ENCODE measurements around the gene SNRPD2.

The SNRPD2 gene

DNA sequence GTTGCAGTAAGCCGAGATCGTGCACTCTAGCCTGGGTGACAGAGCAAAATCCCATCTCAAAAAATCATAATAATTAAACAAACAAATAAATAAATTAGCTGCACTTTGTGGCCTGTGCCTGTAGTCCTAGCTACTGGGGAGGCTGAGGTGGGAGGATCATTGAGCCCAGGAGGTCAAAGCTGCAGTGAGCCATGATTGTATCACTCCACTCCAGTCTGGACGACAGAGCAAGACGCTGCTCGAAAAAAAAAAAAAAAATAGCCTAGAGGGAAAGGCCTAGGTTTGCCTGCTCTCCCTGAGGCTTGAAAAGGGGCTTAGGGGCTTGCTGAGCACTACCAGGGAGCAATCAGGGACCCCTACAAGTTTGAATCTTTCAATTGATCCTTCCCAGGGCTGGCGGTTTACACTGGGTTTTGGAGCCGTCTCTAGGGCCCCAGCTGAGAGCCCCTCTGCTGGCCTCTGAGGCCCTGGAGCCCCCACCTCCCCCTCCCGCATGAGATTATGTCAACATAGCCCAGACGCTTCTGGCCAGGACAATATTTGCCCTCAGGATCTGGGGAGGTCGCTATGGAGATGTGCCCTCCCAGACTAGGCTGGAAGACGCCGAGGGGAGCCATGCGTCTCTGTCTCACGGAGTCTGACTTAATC is 34.1 kb downstream of the SNRPD2 start:
- DNase-seq (ENCODE audit: low read depth in 2 of 2) = no peak

DNA sequence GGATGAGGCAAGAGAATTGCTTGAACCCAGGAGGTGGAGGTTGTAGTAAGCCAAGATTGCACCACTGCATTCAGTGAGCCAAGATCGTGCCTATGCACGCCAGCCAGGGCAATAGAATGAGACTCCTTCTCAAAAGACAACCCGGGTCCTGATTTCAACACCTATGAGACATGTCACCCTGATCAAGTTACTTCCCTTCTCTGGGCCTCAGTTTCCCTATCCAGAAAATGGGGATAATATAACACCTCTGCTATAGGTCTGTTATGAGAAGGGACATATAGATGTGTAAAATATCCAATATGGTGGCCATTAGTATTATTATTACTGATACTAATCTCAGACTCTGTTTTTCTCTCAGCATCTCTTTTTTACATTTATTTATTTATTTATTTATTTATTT is 36.7 kb downstream of the SNRPD2 start:
- no peak for DNase-seq (ENCODE audit: low read depth in 2 of 2)

DNA sequence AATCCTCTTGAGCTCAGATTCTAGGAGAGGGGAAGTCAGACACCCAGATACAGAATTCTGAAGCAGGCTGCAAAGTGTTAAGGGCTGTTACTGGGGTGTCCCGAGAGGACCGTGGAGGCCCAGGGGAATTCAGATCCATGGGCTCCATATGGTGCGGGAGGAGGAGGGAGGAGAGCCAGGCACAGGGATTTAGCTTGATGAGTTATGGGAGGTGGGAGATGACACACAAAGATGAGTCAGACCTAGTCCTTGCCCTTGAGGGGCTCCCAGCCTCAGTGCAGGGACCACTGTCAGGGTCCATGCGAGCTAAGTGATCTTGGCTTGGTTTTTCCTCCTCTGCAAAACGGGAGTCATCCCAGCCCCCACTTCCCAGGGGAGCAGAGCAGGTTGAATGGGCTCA is 38.1 kb downstream of the SNRPD2 start:
- no peak for DNase-seq (ENCODE audit: low read depth in 2 of 2)

DNA sequence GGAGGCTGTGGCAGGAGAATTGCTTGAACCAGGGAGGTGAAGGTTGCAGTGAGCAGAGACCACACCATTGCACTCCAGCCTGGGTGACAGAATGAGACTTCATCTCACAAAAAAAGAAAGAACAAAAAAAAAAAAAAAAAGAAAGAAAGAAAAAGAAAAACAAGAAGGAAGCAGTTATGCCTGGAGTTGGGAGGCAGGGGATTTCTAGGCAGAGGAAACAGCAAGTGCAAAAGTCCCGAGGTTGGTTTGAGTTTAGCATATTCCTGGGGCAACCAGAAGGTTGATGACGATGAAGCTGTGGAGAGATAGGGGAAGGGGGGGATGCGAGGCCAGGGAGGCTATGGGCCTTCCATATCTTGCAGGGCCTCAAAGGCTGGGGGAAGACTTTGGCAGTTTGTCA is 41.0 kb downstream of the SNRPD2 start:
- no peak for DNase-seq (ENCODE audit: low read depth in 2 of 2)

DNA sequence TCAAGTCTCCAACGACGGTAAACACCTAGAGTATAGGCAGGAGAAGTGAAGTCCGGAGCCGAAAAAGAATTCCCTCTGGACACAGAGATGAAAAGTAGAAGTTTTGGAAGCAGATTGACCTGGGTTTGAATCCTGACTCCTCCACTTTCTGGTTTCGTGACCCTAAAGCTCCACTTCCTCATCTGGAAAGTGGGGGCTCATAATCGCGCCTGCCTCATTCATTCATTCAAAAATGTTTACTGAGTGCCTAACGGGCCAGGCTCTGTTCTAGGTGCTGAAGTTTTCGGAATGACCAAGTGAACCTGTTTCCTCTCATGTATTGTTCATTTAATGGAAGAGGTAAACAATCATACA is 45.4 kb downstream of the SNRPD2 start:
- no peak for DNase-seq (ENCODE audit: low read depth in 2 of 2)

DNA sequence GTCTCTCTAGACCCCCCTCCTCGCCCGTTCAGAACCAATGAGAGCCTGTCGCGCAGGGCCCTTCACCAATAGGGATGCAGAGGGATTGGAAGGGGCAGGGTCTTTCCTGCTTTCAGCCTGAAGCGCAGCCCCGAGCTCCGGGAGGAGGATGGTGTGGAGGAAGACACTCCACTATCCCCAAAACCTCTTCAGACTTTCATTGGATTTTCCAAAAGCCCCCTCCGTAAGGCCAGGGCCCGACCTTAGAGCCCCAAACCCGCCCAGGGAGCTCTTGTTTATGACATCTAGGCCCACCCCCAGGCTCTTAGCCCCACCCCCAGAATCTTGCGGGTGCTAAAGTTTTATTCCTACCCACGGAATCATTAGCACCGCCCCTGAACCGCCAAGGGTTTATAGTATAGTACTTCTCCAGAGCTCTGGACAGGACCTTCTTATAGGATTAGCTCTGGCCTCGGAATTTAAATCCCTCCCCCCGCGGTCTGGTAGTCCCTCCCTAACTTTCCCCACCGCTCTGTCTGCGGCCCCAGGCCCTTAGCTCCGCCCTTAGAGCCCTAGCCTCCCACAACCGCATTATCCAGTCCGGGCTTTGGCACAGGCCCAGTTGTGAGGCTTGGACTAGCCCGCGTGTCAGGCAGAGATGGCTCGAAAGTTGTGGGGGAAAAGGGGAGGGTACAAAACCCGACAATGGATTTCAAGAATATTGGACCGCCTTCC is 46.0 kb downstream of the SNRPD2 start:
- peak; percentile 76 to 80 for DNase-seq (ENCODE audit: low read depth in 2 of 2)

DNA sequence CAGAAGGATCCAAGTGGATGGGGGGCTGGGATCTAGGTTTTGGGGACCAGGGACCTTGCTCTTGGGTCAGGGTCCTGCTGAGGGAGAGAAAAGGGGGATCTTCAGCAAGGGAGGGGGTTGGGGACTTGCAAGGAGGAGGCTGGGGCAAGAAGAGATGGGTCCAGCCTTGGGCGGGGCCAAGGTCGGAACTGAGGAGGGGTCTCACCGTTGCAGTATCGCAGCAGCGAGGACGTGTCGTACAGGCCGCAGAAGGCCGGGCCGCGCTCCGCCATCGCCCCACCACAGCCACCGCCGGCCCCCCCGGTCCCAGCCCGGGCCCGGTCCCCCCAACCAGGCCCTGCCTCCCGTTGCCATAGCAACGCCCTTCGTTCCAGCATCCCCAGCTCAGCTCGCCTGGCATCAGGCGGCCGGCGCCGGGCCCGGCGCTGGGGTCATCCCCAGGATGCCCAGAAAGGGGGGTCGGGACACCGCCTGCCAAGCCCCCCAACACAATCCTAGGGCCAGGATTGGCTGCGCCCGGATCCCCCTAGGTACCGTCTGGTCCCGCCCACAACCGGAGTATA is 46.6 kb downstream of the SNRPD2 start:
- no peak for DNase-seq (ENCODE audit: low read depth in 2 of 2)

DNA sequence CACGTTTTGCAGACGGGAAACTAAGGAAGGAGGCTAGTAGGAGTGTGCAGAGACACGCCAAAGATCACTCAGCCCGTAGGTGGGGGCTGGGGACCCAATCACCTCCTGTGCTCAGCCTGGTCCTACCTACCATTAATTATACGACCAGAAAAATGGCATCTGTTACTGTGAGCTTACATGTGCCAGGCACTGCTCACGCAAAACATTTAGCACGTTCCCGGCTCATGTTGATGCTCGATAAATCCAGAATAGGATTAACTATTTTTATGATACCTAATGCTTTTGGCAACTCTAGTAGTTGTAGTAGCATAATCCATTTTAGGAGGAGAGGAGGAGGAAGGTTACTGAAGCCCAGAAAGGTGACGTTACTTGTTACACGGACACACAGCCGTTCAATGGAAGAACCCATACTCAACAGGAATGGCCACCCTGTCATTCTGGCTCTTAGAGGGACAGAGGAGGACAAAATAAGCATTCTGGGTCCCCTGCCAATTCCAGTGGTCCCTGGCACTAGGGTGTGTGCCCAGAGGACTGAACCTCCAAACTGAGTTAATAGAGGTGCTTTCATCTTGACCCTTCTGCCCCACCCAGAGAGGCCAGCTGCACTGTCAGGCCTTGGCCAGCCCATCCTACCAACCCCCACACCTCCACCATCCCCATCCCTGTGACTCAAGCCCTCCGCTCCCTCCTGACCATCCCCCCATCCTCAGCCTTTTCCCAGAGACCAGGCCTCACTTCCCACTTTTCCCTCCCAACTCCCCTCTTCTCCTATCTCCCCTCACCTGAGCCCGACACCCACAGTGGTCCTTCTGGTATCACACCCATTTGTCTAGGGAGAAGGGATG is 47.6 kb downstream of the SNRPD2 start:
- no peak for DNase-seq (ENCODE audit: low read depth in 2 of 2)

DNA sequence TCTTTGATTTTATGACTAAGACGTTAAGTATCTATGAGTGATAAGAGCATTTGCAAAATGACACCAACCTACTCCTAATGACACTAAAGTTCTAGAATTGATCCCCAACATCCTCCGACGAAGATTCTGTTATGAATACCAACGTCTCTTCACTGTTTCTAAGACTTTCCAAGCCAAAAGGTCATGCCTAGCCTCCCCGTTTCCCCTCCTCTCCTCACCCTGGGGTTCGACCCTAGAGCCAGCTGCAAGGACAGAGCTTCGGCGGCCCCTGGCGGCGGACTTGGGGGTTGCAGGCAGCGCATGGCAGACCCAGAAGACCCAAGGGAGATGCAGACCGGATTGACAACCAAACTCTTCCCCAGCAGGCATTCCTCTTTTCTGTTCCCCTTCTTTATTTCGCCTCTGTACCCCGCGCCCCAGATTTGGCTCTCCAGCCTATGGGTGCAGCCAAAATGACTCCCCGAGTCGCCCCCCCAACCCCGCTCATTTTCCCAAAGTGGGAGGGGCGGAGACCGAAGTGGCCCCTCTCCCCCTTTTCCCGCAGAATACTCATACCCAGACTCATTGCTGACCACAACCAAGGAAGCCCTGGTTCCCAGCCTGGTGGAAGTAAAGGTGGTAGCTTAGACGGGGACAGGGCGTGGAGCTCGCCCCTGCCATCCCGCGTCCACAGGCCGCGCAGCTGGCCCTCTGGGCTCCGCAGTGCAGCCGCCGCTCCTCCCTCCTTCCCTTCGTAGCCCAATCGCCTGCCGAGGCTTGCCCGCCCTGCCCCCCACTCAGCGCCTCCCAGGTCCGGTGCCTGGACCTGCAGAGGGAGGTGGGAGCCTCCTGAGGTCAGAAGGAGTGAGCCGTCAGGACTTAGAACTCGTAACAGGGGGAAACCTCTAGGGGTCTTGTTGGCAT is 48.5 kb downstream of the SNRPD2 start:
- peak; percentile 92 to 93 for DNase-seq (ENCODE audit: low read depth in 2 of 2)

DNA sequence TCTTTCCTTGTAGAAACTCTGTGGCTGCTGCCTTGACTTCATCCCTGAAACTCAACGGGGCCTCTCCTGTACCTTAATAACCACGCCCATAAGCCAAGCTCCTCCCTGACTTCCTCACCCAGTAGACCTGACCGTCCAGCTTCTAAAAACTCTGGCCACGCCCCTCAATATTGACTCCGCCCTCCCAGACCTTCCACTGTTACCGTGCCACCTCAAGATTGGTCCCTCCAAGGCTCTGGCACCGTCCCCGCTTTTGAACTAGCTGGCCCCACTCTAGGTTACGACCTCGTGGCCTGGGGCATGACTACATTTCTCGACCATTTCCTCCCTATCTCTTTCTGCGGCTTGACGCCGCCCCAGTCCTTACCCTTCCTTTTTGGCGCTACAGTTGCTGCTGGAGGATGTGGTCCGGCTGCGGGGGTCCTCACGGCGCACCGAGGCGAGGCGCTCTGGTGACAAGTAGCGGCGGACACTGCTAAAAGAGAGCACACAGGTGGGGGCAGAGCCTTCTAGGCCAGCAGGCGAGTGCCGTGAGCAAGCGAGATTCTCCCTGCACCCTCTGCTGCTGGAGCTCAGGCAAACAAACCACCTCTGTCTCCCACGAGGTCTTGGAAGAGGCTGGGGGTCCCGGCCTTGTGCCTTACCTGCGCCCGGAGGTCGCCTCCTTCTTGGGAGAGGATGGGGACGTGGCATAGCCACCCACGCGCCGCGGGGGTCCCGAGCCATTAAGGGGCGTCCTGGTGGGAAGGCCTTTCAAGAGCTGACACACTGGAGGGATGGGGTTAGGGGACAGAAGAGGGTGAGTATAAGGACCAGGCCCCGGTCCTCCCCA is 50.3 kb downstream of the SNRPD2 start:
- peak; percentile 83 for DNase-seq (ENCODE audit: low read depth in 2 of 2)

DNA sequence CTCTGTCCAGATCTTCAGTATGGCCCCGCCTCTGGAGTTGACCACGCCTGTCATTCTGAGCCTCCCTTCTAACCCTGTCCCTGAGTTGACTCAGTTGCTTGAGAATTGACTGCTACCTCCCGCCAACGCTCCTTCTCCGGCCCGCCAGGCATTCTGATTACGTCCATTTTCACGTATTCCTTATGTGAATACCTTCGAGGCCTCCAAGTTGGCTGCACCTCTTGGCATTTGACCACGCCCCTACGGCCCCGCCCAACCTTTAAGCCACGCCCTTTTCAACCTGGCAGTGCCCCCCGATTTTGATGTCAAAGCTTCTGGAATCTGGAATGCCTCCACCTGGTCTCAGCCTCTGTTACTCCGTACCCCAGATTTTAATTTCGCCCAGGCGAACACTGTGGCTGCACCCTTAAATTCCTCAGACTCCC is 50.9 kb downstream of the SNRPD2 start:
- peak in 1 of 2 donors; percentile 39 for DNase-seq (ENCODE audit: low read depth in 2 of 2)

DNA sequence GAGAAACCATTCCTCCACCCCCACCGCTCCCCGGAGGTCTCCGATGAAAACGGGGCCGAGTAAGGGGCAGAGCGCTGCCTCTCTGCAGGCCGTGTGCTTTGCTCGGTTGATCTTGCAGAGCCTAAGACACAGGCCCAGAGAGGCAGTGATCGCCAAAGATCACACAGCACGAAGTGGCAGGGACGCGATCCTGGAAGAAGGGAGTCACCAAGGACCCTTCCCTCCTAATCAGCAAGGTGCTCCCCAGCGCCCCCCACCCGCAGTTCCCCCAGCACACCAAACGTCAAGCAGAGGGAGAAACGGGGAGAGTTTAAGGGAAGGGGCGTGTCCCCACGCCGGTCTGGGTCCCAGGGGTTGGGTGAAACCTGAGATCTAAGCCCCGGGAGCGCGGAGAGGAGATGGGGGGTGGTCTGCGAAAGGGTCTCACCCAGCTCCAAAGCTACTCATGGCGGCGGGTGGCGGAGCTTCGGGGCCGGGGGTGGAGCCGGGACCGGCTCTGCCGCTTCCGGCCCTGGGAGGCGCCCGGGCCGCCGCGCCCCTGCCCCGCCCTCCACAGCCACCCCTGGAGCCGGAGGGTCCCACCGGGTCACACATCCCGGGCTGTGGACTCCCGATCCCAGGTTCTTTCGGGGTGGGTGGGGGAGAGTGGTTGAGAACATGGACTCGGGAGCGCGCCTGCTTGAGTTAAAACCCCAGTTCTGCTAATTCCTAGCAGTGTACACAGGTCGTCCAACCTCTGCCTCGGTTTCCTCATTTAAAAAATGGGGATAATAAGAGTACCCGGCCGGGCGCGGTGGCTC is 52.6 kb downstream of the SNRPD2 start, which contains the start of gene EML2:
TSS of gene EML2 (minus strand) at position 468 of the 800 bp plus-strand sequence. CDS start at position 447, 21 bp downstream.
- peak in 1 of 2 donors; percentile 47 for DNase-seq (ENCODE audit: low read depth in 2 of 2)

DNA sequence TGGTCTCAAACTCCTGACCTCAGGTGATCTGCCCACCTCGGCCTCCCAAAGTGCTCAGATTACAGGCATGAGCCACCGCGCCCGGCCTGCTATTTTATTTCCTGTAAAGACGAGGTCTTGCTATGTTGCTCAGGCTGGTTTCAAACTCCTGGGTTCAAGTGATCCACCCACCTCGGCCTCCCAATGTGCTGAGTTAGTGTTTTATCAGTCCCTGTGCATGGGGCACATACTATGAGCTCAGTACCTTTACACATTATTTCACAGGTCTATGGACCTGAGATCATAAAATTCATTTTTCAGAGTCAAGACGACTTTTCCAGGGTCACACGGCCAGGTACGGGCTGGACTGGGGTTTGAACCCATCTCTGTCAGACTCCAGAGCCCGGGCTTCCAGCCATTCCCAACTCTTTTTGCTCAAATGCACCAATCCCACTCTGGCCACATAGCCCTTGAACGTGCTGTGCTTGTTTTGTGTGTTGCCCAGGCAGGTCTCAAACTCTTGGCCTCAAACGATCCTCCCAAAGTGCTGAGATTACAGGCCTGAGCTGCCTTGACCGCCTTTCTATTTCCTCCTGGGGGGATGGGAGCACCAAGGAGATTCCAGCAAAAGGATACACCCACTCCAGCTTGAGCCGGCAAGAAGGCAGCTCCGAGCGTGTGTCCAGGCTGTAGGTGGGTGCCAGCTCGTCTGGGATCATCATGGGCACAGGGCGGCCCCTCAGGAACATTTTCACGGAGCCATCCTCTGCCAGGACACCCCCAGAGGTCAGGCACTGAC is 53.7 kb downstream of the SNRPD2 start:
- no peak for DNase-seq (ENCODE audit: low read depth in 2 of 2)

Data from stimulated activated CD4-positive, alpha-beta T cell treated with anti-CD3 and anti-CD28 coated beads, Interleukin-15, amount 100 ng/mL, for 48 hours (primary cell).